ENCODE measurements around the gene COL12A1. TPM values are rescaled to one million over a fixed set of nuclear protein-coding genes. Genes with fewer than 3 reads are reported as not detected.

Gene COL12A1
- total and polyA plus RNA-seq, 2 of the 13 experiments (the other 11 are each of a cell fraction or from before 2014, with no cell fraction given) = 0.02 TPM; not detected in 1

GRCh38 chr6:75145976-75146375 is 59.9 kb downstream of the COL12A1 start:
- no peak overlapping the region for H3K4me3 ChIP-seq (replicated peaks in 1 of 3; ENCODE audit: insufficient read depth in 1 of 3, low read depth in 2 of 3, low read length in 3 of 3)
- intact Hi-C loops (cut with micrococcal nuclease; ENCODE audit: unreplicated experiment) = no loop called here
- DNase-seq (ENCODE audit: low spot score) (no peak), FAIRE-seq (no peak), ATAC-seq (no peak)
- H3K27me3 ChIP-seq (ENCODE audit: control insufficient read depth in 1 of 2, insufficient read depth in 2 of 2, low read length in 2 of 2) = no peaks in the 10 kb centered on the region; a peak in 1 of 5 replicates
- no peak overlapping the region for H3K27ac ChIP-seq (ENCODE audit: extremely low read length, insufficient read depth, low read length)
- H3K9ac ChIP-seq (ENCODE audit: insufficient read depth, low read depth, low read length) = no peak overlapping the region
- H3K36me3 ChIP-seq (replicated peaks in 1 of 2; ENCODE audit: control insufficient read depth in 1 of 2, insufficient read depth in 2 of 2, low read length in 2 of 2) = no peaks in the 10 kb centered on the region
- no peaks in the 10 kb centered on the region for H3K9me3 ChIP-seq (ENCODE audit: low read length)
- no peak overlapping the region for H2AFZ ChIP-seq (ENCODE audit: low read length)
- CTCF ChIA-PET (ENCODE audit: low intra/inter-chr PET ratio, low total read pairs) = no interaction called here
- no peaks in the 10 kb centered on the region for H4K20me1 ChIP-seq (ENCODE audit: insufficient read depth, low read length)
- no peak overlapping the region for H3K4me2 ChIP-seq (ENCODE audit: low read depth, low read length)
- no peaks in the 10 kb centered on the region for H3K4me1 ChIP-seq (ENCODE audit: insufficient read depth, low read length)
- WGBS (ENCODE audit: low lambda C conversion rate) = 100% methylated on average over 1 of the region's 1 CpG
- no peaks in the 10 kb centered on the region for H3K79me2 ChIP-seq (ENCODE audit: insufficient read depth, low read length)
- in situ Hi-C loops (cut with HindIII; ENCODE audit: extremely low pct_ligation_motif_present, low pct_unique_long_range_greater_than_20kb) = no loop called here
- no TSS peak for BruUV-seq (replicated peaks)
- POLR2A ChIA-PET = no interaction called here
- TF ChIP-seq ZNF44 (CRISPR knock-in tag; IDR thresholded peaks at IDR 0.05) (no peak), KLF16 (CRISPR knock-in tag; IDR thresholded peaks at IDR 0.05) (no peak), HDAC1 (CRISPR knock-in tag; IDR thresholded peaks at IDR 0.05) (no peak), ZNF383 (CRISPR knock-in tag; IDR thresholded peaks at IDR 0.05; ENCODE audit: borderline replicate concordance) (no peak), RFX1 (IDR thresholded peaks at IDR 0.05) (no peak), ELF4 (CRISPR knock-in tag; IDR thresholded peaks at IDR 0.05; ENCODE audit: borderline replicate concordance) (no peak), TBP (CRISPR knock-in tag; IDR thresholded peaks at IDR 0.05) (no peak), ZNF577 (CRISPR knock-in tag; IDR thresholded peaks at IDR 0.05; ENCODE audit: borderline replicate concordance, low read depth) (no peak), ZNF362 (CRISPR knock-in tag; IDR thresholded peaks at IDR 0.05; ENCODE audit: borderline replicate concordance) (no peak), ZNF83 (CRISPR knock-in tag; IDR thresholded peaks at IDR 0.05; ENCODE audit: borderline replicate concordance) (no peak), MAFG (CRISPR knock-in tag; IDR thresholded peaks at IDR 0.05) (no peak), ZFP90 (CRISPR knock-in tag; IDR thresholded peaks at IDR 0.05; ENCODE audit: borderline replicate concordance) (no peak), SKI (IDR thresholded peaks at IDR 0.05; ENCODE audit: partially characterized antibody) (no peak)
- TF ChIP-seq, protein P1, sequence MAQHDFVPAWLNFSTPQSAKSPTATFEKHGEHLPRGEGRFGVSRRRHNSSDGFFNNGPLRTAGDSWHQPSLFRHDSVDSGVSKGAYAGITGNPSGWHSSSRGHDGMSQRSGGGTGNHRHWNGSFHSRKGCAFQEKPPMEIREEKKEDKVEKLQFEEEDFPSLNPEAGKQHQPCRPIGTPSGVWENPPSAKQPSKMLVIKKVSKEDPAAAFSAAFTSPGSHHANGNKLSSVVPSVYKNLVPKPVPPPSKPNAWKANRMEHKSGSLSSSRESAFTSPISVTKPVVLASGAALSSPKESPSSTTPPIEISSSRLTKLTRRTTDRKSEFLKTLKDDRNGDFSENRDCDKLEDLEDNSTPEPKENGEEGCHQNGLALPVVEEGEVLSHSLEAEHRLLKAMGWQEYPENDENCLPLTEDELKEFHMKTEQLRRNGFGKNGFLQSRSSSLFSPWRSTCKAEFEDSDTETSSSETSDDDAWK (CRISPR knock-in tag; IDR thresholded peaks at IDR 0.05) = no peak
- TF ChIP-seq, protein P2, sequence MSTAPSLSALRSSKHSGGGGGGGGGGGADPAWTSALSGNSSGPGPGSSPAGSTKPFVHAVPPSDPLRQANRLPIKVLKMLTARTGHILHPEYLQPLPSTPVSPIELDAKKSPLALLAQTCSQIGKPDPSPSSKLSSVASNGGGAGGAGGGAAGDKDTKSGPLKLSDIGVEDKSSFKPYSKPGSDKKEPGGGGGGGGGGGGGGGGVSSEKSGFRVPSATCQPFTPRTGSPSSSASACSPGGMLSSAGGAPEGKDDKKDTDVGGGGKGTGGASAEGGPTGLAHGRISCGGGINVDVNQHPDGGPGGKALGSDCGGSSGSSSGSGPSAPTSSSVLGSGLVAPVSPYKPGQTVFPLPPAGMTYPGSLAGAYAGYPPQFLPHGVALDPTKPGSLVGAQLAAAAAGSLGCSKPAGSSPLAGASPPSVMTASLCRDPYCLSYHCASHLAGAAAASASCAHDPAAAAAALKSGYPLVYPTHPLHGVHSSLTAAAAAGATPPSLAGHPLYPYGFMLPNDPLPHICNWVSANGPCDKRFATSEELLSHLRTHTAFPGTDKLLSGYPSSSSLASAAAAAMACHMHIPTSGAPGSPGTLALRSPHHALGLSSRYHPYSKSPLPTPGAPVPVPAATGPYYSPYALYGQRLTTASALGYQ (CRISPR knock-in tag; IDR thresholded peaks at IDR 0.05) = no peak
- TF ChIP-seq, protein P3, sequence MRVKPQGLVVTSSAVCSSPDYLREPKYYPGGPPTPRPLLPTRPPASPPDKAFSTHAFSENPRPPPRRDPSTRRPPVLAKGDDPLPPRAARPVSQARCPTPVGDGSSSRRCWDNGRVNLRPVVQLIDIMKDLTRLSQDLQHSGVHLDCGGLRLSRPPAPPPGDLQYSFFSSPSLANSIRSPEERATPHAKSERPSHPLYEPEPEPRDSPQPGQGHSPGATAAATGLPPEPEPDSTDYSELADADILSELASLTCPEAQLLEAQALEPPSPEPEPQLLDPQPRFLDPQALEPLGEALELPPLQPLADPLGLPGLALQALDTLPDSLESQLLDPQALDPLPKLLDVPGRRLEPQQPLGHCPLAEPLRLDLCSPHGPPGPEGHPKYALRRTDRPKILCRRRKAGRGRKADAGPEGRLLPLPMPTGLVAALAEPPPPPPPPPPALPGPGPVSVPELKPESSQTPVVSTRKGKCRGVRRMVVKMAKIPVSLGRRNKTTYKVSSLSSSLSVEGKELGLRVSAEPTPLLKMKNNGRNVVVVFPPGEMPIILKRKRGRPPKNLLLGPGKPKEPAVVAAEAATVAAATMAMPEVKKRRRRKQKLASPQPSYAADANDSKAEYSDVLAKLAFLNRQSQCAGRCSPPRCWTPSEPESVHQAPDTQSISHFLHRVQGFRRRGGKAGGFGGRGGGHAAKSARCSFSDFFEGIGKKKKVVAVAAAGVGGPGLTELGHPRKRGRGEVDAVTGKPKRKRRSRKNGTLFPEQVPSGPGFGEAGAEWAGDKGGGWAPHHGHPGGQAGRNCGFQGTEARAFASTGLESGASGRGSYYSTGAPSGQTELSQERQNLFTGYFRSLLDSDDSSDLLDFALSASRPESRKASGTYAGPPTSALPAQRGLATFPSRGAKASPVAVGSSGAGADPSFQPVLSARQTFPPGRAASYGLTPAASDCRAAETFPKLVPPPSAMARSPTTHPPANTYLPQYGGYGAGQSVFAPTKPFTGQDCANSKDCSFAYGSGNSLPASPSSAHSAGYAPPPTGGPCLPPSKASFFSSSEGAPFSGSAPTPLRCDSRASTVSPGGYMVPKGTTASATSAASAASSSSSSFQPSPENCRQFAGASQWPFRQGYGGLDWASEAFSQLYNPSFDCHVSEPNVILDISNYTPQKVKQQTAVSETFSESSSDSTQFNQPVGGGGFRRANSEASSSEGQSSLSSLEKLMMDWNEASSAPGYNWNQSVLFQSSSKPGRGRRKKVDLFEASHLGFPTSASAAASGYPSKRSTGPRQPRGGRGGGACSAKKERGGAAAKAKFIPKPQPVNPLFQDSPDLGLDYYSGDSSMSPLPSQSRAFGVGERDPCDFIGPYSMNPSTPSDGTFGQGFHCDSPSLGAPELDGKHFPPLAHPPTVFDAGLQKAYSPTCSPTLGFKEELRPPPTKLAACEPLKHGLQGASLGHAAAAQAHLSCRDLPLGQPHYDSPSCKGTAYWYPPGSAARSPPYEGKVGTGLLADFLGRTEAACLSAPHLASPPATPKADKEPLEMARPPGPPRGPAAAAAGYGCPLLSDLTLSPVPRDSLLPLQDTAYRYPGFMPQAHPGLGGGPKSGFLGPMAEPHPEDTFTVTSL (CRISPR knock-in tag; IDR thresholded peaks at IDR 0.05; ENCODE audit: borderline replicate concordance) = no peak
